Stomach (tissue), 9 donors: ENCODE measurements around the gene ATP2B3. TPM values are rescaled to one million over a fixed set of nuclear protein-coding genes. Genes with fewer than 3 reads are reported as not detected.
A peak's percentile ranks its signal among the peaks of the same experiment; 100 is the strongest.

Experiments used
- DNase-seq, 2 donors: peaks; one replicate each; pipeline versions ENCODE4 v3.0.0 to v3.0.0-alpha.2; 2013 to 2019
- H3K27ac ChIP-seq, 5 donors: fragments of 200-600 bp in 4 of 5; sonication (generic) in 4 of 5; one replicate each; pipeline ENCODE4 v1.5.1; 2013 to 2019; ENCODE audit warnings: mild to moderate bottlenecking in 1 of 5, moderate library complexity in 1 of 5
- H3K27me3 ChIP-seq, 3 donors: fragments of 200-600 bp; sonication (generic); one replicate each; pipeline ENCODE4 v1.5.1; 2017 to 2019; ENCODE audit warnings: mixed run types in 1 of 3
- H3K36me3 ChIP-seq, 4 donors: fragments of 200-600 bp; sonication (generic); 1 replicate in 3 of 4; 2 replicates in 1 of 4; pipeline ENCODE4 v1.5.1; 2016 to 2019
- H3K4me1 ChIP-seq, 4 donors: fragments of 200-600 bp; sonication (generic); one replicate each; pipeline ENCODE4 v1.5.1; 2016 to 2019
- H3K4me3 ChIP-seq, 4 donors: fragments of 200-600 bp; sonication (generic) in 3 of 4; one replicate each; pipeline ENCODE4 v1.5.1; 2016 to 2019; ENCODE audit warnings: mild to moderate bottlenecking in 1 of 4
- H3K9me3 ChIP-seq, 4 donors: fragments of 200-600 bp; sonication (generic); one replicate each; pipeline ENCODE4 v1.5.1; 2016 to 2019
- EP300 ChIP-seq: sonication (generic); formaldehyde crosslinking; IDR thresholded peaks from one replicate; pipeline ENCODE4 v1.6.1; 2017; ENCODE audit warnings: antibody characterized with exemption
- POLR2A ChIP-seq, 4 donors: fragments of 450-650 bp; IDR thresholded peaks; one replicate each; pipeline ENCODE4 v1.6.1; 2016; ENCODE audit warnings: antibody characterized with exemption in 4 of 4, control low read depth in 2 of 4, mild to moderate bottlenecking in 1 of 4, moderate library complexity in 1 of 4
- POLR2AphosphoS5 ChIP-seq, 3 donors: sonication (generic); formaldehyde crosslinking; IDR thresholded peaks; one replicate each; pipeline ENCODE4 v1.6.1; 2016; ENCODE audit warnings: antibody characterized with exemption in 3 of 3
- WGBS, 5 donors: extraction: QIAGEN DNeasy Blood & Tissue Kit in 3 of 5; methylation state at CpG; one replicate each; pipeline versions ENCODE4 v1.1.5 to v1.1.7; 2013 to 2018; 5-methylcytosine and 5-hydroxymethylcytosine counted together
- intact Hi-C: fragments of 100-400 bp; cut with DNase I; formaldehyde crosslinking; loops from one replicate; pipeline ENCODE4 v1.15.1; 2023; ENCODE audit warnings: low total_unique reads
- polyA plus RNA-seq, 3 donors: library from polyadenylated mRNA; stranded (reverse); fragments of 200-250 nt; gene quantifications; one replicate each; pipeline ENCODE4 v1.2.3, GENCODE V29; 2013
- total RNA-seq, 5 donors: library from RNA; depleted of rRNA; stranded (reverse); fragments of >200 nt; gene quantifications; one replicate each; pipeline versions ENCODE4 v1.1.0 to v1.2.3, GENCODE V29; 2014 to 2016
- TF ChIP-seq, protein P1 (sequence below), 7 experiments: fragments of 450-650 bp in 4 of 7; fragments of 200-600 bp in 3 of 7; sonication (generic) in 3 of 7; IDR thresholded peaks; one replicate each; pipeline ENCODE4 v1.5.1; 2016 to 2019; ENCODE audit warnings: antibody characterized with exemption in 7 of 7, control low read depth in 2 of 7, mild to moderate bottlenecking in 1 of 7
- donor health status: healthy with polysubstance abuse.
- donor health status: Bipolar disorder and iron deficiency.
- donor health status: healthy.

ATP2B3 gene
- total and polyA plus RNA-seq, 8 donors = 0.03 to 0.55 TPM; not detected in 6

DNA sequence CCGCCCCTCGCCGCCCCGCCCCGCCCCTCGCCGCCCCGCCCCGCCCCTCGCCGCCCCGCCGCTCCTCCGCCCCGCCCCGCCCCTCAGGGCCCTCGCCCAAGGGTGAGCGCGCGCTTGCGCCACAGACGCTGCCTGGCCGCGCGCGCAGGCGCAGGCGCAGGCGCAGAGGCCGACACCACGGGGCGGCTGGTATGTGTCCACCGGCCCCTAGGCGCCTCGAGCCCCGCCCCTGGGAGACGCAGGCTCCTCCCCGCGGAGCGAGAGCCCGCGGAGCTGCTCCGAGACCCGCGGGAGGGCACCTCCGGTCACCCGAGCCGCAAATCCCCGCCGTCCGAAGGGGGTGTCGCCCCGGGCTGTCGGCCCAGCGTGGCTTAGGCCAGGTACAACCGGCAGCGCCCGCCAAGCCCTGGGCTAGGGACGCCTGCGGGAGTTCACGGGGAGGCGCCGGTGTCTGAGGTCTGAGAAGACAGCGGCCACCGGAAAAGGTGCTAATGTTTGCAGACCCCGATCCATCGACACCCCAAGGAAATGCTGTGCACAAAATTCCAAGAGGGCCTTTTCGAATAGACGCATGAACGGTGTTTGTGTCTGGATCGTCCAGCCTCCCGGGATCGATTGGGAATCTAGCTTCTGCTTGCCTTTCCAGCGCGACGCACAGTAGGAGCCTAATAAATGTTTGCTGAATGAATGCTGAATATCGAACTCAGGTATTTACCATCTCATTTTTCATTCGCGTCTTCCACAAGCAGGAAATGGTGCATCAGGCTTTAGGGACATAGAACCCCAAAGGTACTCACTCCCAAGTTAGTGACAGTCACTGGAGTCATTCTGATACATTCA is 82.0 kb downstream of the ATP2B3 start:
- peaks cover 4 to 27% (median 17%) of the 10 kb centered on the region in 4 donors for H3K4me1 ChIP-seq
- intact Hi-C loops = no loop called here
- peak; percentile 90 to 96 for DNase-seq
- peaks cover 0 to 16% (median 4%) of the 10 kb centered on the region in 4 donors for H3K9me3 ChIP-seq
- WGBS, 5 donors = 1 to 32% (median 4%) methylated on average over 12 to 63 of the region's 79 CpGs
- TF ChIP-seq EP300 = no peak
- TF ChIP-seq POLR2AphosphoS5 (IDR thresholded peaks at IDR 0.05) = peak in 1 of 3 donors; percentile 56
- TF ChIP-seq POLR2A (IDR thresholded peaks at IDR 0.05) = no peak
- H3K27me3 ChIP-seq = no peaks in the 10 kb centered on the region
- peaks cover 0 to 18% (median 13%) of the 10 kb centered on the region in 4 donors for H3K36me3 ChIP-seq
- H3K4me3 ChIP-seq = peak overlapping the region; percentile 49 to 90 (median 62)
- H3K27ac ChIP-seq = peak overlapping the region; percentile 61 to 82 (median 70)

DNA sequence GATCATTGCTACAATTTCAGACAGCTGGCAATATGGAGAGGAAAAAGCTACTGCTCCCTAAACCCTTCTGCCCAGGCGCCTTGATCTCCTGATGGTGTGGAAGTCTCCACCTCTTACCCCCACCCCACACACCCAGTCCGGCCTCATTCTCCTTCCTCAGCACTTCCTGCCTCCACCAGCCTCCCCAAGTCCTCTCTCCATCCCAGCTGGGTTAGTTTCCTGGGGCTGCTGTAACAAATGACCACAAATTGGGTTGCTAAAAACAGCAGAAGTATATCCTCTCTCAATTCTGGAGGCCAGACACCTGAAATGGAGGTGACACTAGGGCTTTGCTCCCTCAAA is 82.6 kb downstream of the ATP2B3 start:
- intact Hi-C loops = no loop called here
- peak in 1 of 2 donors; percentile 26 for DNase-seq

DNA sequence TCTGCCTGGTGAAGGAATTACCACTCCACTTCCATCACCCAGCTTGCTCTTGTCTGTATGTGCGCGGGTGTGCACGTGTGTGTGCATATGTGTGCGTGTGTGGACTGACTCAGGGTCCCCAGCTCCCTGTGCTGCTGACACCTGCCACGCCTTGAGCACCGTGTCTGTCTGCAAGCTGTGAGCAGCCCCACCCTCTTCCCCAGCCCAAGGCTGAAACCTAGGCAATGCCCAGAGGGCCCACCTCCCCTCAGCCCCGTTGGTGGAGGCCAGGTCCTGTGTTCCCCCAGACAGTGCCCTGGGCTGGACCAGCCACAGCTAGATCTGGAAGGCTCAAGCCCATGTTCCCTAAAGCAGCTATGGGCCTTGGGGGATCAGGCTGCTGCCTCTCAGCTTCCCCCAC is 83.5 kb downstream of the ATP2B3 start:
- Histone ChIP-seq H3K27me3 (no peaks in the 10 kb centered on the region), H3K36me3 (peaks cover 0 to 3% (median 0%) of the 10 kb centered on the region in 4 donors), H3K9me3 (peaks cover 0 to 16% (median 4%) of the 10 kb centered on the region in 4 donors), H3K4me3 (no peak overlapping the region), H3K4me1 (peaks cover 4 to 27% (median 17%) of the 10 kb centered on the region in 4 donors), H3K27ac (no peak overlapping the region)
- 41 to 96% (median 77%) methylated on average over 2 to 7 of the region's 7 CpGs for WGBS, 5 donors
- intact Hi-C loops = no loop called here
- TF ChIP-seq, protein P1, sequence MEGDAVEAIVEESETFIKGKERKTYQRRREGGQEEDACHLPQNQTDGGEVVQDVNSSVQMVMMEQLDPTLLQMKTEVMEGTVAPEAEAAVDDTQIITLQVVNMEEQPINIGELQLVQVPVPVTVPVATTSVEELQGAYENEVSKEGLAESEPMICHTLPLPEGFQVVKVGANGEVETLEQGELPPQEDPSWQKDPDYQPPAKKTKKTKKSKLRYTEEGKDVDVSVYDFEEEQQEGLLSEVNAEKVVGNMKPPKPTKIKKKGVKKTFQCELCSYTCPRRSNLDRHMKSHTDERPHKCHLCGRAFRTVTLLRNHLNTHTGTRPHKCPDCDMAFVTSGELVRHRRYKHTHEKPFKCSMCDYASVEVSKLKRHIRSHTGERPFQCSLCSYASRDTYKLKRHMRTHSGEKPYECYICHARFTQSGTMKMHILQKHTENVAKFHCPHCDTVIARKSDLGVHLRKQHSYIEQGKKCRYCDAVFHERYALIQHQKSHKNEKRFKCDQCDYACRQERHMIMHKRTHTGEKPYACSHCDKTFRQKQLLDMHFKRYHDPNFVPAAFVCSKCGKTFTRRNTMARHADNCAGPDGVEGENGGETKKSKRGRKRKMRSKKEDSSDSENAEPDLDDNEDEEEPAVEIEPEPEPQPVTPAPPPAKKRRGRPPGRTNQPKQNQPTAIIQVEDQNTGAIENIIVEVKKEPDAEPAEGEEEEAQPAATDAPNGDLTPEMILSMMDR (IDR thresholded peaks at IDR 0.05) = no peak
- TF ChIP-seq EP300 (no peak), POLR2A (IDR thresholded peaks at IDR 0.05) (no peak), POLR2AphosphoS5 (IDR thresholded peaks at IDR 0.05) (no peak)
- no peak for DNase-seq

More for the DNA sequence above, 82.6 kb downstream of the ATP2B3 start:
- Histone ChIP-seq H3K4me1 (peaks cover 4 to 27% (median 17%) of the 10 kb centered on the region in 4 donors), H3K9me3 (peaks cover 0 to 16% (median 4%) of the 10 kb centered on the region in 4 donors), H3K36me3 (peaks cover 0 to 12% (median 7%) of the 10 kb centered on the region in 4 donors), H3K27me3 (no peaks in the 10 kb centered on the region), H3K4me3 (peak overlapping the region in 3 of 4 donors; percentile 55 to 90 (median 59)), H3K27ac (peak overlapping the region in 1 of 5 donors; percentile 82)
- 5 to 36% (median 12%) methylated on average over 2 of the region's 2 CpGs for WGBS, 5 donors
- TF ChIP-seq POLR2A (IDR thresholded peaks at IDR 0.05) (no peak), EP300 (no peak), POLR2AphosphoS5 (IDR thresholded peaks at IDR 0.05) (no peak)
- TF ChIP-seq, protein P1 (IDR thresholded peaks at IDR 0.05) = no peak

DNA sequence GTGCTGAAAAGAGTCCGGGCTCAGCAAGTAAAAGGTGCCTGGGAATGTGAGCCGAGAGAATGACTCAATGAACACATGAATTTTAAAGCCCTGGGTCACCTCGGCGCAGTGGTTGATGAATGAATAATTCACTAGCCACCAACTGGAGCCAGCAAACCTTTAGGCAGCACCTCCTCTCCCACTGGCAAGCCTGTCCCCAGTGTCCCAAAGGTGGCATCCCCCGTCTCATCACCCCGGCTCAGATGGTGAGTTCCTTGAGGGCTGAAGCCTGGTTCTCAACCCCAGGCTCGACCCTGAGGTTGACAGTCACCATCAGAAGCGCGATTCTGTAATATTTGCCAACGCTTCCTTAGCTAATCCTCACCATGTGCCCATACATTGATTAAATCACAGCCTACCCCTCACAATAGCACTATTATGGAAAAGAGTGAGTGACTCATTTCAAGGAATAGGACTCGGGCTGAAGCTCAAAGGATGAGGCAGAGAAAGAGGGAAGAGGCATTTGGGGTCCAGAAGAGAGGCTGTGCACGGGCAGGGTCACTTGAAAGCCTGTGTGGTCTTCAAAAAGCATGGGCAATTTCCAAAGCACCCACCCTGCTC is 84.2 kb downstream of the ATP2B3 start:
- H3K27ac ChIP-seq = no peak overlapping the region
- intact Hi-C loops = no loop called here
- H3K27me3 ChIP-seq = peaks cover 0 to 4% (median 0%) of the 10 kb centered on the region in 3 donors
- peaks cover 0 to 16% (median 4%) of the 10 kb centered on the region in 4 donors for H3K9me3 ChIP-seq
- H3K4me3 ChIP-seq = no peak overlapping the region
- H3K36me3 ChIP-seq = no peaks in the 10 kb centered on the region
- no peak for DNase-seq
- TF ChIP-seq EP300 (no peak), POLR2A (IDR thresholded peaks at IDR 0.05) (no peak), POLR2AphosphoS5 (IDR thresholded peaks at IDR 0.05) (no peak)
- 76 to 95% (median 84%) methylated on average over 11 to 12 of the region's 12 CpGs for WGBS, 5 donors
- H3K4me1 ChIP-seq = peaks cover 4 to 27% (median 17%) of the 10 kb centered on the region in 4 donors

DNA sequence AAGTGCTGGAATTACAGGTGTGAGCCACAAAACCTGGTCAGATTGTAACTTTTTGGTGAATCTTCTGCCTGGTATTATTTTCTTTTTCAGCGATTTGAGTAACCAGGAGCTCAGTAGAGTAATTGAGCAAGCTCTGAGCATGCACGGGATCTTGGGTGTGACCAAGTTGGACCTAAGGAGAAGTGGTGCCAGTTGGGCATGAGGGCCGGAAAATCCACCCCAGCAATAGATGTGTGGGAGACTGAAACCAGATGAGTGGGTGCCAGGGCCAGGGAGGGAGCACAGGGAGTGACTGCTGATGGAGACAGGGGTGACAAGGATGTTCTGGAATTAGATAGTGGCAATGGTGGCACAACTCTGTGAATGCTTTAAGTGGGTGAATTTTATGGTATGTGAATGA is 85.2 kb downstream of the ATP2B3 start:
- Histone ChIP-seq H3K4me1 (peaks cover 4 to 19% (median 15%) of the 10 kb centered on the region in 4 donors), H3K36me3 (no peaks in the 10 kb centered on the region), H3K9me3 (peaks cover 0 to 10% (median 4%) of the 10 kb centered on the region in 4 donors), H3K27me3 (peaks cover 0 to 7% (median 0%) of the 10 kb centered on the region in 3 donors), H3K4me3 (no peak overlapping the region), H3K27ac (no peak overlapping the region)
- intact Hi-C loops = no loop called here
- DNase-seq = no peak
- 69 to 96% (median 89%) methylated on average over 2 to 3 of the region's 3 CpGs for WGBS, 5 donors
- TF ChIP-seq POLR2A (IDR thresholded peaks at IDR 0.05) (no peak), POLR2AphosphoS5 (IDR thresholded peaks at IDR 0.05) (no peak), EP300 (no peak)
- TF ChIP-seq, protein P1 (IDR thresholded peaks at IDR 0.05) = no peak
